Stimulated activated CD8-positive, alpha-beta memory T cell treated with anti-CD3 and anti-CD28 coated beads, Interleukin-2, amount 100 ng/mL, for 48 hours (primary cell): ENCODE measurements around the gene CCDC191.

Experiments
- DNase-seq, 2 donors: peaks; one replicate each; pipeline ENCODE4 v3.0.0-alpha.2; 2020; ENCODE audit warnings: low read depth in 2 of 2

Gene CCDC191

DNA sequence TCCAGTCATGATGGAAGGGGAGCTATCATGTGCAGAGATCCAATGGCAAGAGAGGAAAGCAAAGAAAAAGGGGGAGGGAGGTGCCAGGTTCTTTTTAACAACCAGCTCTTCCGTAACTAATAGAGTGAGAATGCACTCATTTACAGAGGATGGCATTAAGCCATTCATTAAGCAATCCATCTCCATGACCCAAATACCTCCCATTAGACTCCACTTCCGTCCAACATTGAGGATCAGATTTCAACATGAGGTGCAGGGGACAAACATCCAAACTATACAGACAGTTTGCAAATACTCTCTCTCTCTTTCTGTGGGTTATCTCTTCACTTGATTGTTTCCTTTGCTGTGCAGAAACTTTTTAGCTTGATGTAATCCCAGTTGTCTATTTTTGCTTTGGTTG lies 87.3 kb downstream of the CCDC191 start:
- DNase-seq = no peak

DNA sequence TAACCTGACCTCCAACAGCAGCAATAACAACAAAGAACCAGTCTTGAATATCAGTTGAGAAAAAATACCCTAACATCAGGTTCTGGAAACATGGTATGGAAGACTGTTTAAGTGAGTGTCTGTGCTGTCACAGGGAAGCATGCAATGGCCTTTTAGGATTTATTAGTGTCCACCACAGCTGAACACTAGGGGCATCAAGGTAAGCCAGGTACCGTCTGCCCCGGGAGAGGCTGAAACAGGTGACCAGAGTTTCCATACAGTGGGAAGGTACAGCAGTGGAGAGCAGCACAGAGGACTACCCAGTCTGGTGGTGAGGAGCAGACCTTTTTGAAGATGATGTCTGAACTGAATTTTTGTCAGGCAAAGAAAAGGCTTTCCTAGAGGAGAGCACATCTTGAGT lies 90.2 kb downstream of the CCDC191 start:
- no peak for DNase-seq

DNA sequence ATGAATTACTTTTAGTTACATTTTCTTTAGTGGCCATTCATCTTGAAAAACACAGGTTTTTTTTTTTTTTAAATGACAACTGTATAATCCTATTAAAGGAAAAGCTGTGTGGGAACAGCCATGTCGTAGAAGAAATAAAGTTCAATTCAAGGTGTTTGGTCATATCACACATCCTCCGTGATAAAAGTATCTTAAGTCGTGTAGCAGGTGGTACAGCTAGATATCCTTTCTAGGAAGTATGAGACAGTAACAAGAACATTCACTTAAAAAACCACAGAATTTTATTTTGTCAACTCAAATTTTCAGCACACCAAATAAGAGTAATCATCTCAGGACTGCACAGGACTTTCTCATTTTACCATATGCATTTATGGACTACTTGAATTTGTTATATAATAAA lies 92.4 kb downstream of the CCDC191 start:
- DNase-seq = no peak

DNA sequence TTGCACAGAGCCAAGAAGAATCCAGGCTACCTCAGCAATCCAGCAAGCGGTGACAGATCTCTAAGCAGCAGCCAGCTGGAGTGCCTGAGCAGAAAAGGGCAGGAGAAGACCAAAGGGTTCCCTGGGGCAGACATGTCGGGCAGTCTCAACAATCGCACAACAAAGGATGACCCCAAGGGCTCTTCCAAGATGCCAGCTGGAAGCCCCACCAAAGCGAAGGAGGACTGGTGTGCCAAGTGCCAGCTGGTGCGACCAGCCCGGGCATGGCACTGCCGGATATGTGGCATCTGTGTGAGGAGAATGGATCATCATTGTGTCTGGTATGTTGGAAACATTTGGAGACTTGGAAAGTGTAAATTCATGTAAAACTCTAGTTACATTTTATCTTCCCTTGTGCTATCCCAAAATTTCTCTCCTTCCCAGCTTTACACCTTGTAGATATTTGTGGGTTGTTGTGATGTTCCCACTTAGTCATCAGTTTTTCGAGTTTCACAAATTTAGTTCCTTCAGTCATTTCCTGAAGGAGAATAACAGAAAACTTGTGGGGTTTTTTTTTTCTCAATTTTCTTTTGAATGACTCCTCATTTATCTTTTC lies 102.1 kb downstream of the CCDC191 start:
- no peak for DNase-seq

- DNase-seq = no peak
Observed at GRCh38 chr3:113953677-113954076, 102.6 kb downstream of the CCDC191 start.

- DNase-seq = no peak
Observed at GRCh38 chr3:113952921-113953320, 103.4 kb downstream of the CCDC191 start.

- peak; percentile 13 for DNase-seq
Observed at GRCh38 chr3:113948015-113948917, 108.1 kb downstream of the CCDC191 start.

DNA sequence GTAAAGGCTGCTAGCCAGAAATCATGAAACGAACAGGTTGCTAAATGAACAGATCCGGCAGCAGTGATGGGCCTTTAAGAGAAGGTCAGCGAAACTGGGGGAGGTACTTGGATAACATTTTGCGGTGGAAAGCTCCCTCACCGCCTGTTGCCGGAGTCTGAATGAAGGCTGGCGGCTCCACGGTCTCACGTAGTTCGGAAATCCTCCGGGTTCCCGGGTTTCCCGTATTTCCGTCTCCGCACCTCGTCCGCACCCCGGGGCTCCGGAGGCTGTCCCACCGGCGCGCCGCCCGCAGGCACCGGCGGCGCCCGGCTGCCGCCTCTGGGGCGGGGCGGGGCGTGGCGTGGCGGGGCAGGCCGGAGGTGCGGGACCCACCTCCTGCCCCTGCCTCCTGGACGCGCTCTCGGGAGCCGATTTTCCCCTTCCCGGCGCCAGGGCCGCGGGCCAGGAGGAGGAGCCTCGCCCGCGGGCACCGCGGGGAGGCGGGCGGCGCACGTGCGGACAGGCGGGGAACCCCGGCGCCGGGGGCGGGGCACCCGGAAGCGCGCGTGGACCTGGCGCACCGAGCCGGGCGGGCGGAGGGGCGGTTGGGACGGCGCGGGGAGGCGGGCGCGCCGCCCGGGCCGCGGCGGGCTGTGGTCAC lies 108.8 kb downstream of the CCDC191 start, which contains the start of gene ZDHHC23:
Gene ZDHHC23 (plus strand): TSS at position 642 of the 643 bp plus-strand sequence. CDS start 790 bp downstream, outside the sequence.
- peak; percentile 42 for DNase-seq

- no peak for DNase-seq
Observed at GRCh38 chr3:113946831-113947230, 109.5 kb downstream of the CCDC191 start.

GRCh38 chr3:113927556-113927955 lies 128.8 kb downstream of the CCDC191 start:
- DNase-seq = no peak

DNA sequence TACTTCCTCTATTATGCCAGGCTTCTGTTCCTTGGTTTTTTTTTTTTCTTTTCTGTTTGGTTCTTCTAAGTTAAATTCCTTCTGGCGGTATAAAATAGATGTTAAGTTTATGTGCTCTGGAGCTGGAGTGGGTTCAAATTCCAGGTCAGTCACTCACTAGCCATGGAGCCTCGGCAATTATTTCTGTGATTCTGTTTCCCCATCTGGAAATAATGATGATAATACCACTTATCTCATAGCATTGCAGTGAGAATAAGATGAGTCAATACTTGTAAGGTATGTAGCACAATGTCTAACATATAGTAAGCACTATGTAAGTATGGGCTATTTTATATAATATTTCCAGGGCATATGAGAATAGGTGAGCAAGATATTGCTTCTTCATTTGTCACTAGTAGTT lies 141.7 kb downstream of the CCDC191 start:
- no peak for DNase-seq
